Fibroblast of mammary gland (primary cell): ENCODE results near the gene SCRN1.

Experiments
- DNase-seq: peaks from one replicate; pipeline ENCODE4 v3.0.0-alpha.2; 2010; ENCODE audit warnings: low read depth
- H3K4me3 ChIP-seq: 2 replicates; pipeline ENCODE4 v1.5.1; 2011; ENCODE audit warnings: low read depth, mild to moderate bottlenecking, low read length, moderate library complexity; ENCODE audit not compliant: control insufficient read depth
- CTCF ChIP-seq: conservative IDR thresholded peaks from 2 replicates; pipeline ENCODE4 v1.5.1; 2011; ENCODE audit warnings: low read depth, low read length, inconsistent platforms; ENCODE audit not compliant: control insufficient read depth, insufficient read depth

SCRN1 gene

GRCh38 chr7:29958667-29959358 is 30.8 kb downstream of the SCRN1 start:
- TF ChIP-seq CTCF = no peak
- DNase-seq = no peak
- no peak overlapping the region for H3K4me3 ChIP-seq

GRCh38 chr7:29957521-29958310 is 31.9 kb downstream of the SCRN1 start:
- no peak for TF ChIP-seq CTCF
- no peak for DNase-seq

GRCh38 chr7:29956487-29956836 is 33.1 kb downstream of the SCRN1 start:
- no peak for TF ChIP-seq CTCF
- no peak overlapping the region for H3K4me3 ChIP-seq
- DNase-seq = no peak

More at GRCh38 chr7:29957521-29958310, 31.9 kb downstream of the SCRN1 start:
- no peak overlapping the region for H3K4me3 ChIP-seq

- no peak for TF ChIP-seq CTCF
- H3K4me3 ChIP-seq = no peak overlapping the region
- no peak for DNase-seq
These were observed 33.7 kb downstream of the SCRN1 start for GRCh38 chr7:29955799-29956486.

- no peak for DNase-seq
- TF ChIP-seq CTCF = no peak
- H3K4me3 ChIP-seq = no peak overlapping the region
These were observed 34.4 kb downstream of the SCRN1 start for GRCh38 chr7:29955075-29955792.

GRCh38 chr7:29953726-29954347 is 35.8 kb downstream of the SCRN1 start:
- H3K4me3 ChIP-seq = no peak overlapping the region
- DNase-seq = peak; percentile 28
- no peak for TF ChIP-seq CTCF
